Vagina (tissue), 2 donors: ENCODE data around the gene PPP3CA.

ENCODE experiments used
- CTCF ChIP-seq, 3 experiments: fragments of 450-650 bp in 2 of 3; fragments of 200-600 bp in 1 of 3; sonication (generic) in 1 of 3; IDR thresholded peaks; one replicate each; pipeline ENCODE4 v1.5.1; 2017 to 2019; ENCODE audit warnings: antibody characterized with exemption in 3 of 3, mild to moderate bottlenecking in 2 of 3, moderate library complexity in 2 of 3
- POLR2A ChIP-seq, 2 donors: fragments of 450-650 bp; IDR thresholded peaks; one replicate each; pipeline ENCODE4 v1.6.1; 2017; ENCODE audit warnings: antibody characterized with exemption in 2 of 2, mild to moderate bottlenecking in 2 of 2, moderate library complexity in 2 of 2
- POLR2AphosphoS5 ChIP-seq, 2 donors: sonication (generic); formaldehyde crosslinking; IDR thresholded peaks; one replicate each; pipeline ENCODE4 v1.9.0; 2017; ENCODE audit warnings: antibody characterized with exemption in 2 of 2, mild to moderate bottlenecking in 2 of 2, low read depth in 1 of 2; ENCODE audit not compliant: insufficient read depth in 1 of 2

GRCh38 chr4:100985576-100985975 lies 361.8 kb downstream of the PPP3CA start:
- TF ChIP-seq POLR2AphosphoS5 (IDR thresholded peaks at IDR 0.05; ENCODE audit: insufficient read depth in 1 of 2, low read depth in 1 of 2), result no peak
- TF ChIP-seq CTCF (IDR thresholded peaks at IDR 0.05), result no peak
- no peak for TF ChIP-seq POLR2A (IDR thresholded peaks at IDR 0.05)
